HFFc6 (cell line): ENCODE measurements around the gene MED28. TPM values are rescaled to one million over a fixed set of nuclear protein-coding genes. Genes with fewer than 3 reads are reported as not detected.

Source experiments
- DNase-seq: peaks from one replicate; pipeline ENCODE4 v3.0.0-alpha.2; 2018
- H3K27ac Mint-ChIP-seq: 2 replicates; pipeline ENCODE4 v1.8.0; 2020; ENCODE audit warnings: mild to moderate bottlenecking, mixed read lengths
- H3K27me3 Mint-ChIP-seq: 2 replicates; pipeline ENCODE4 v1.8.0; 2021; ENCODE audit warnings: mild to moderate bottlenecking, moderate library complexity, mixed read lengths; ENCODE audit not compliant: insufficient read depth
- H3K36me3 Mint-ChIP-seq: 2 replicates; pipeline ENCODE4 v1.8.0; 2021; ENCODE audit warnings: low read depth, mixed read lengths
- H3K4me1 Mint-ChIP-seq: 2 replicates; pipeline ENCODE4 v1.8.0; 2020; ENCODE audit warnings: low read depth, mixed read lengths
- H3K4me3 Mint-ChIP-seq: 2 replicates; pipeline ENCODE4 v1.8.0; 2020; ENCODE audit warnings: mild to moderate bottlenecking, moderate library complexity, mixed read lengths
- H3K9me3 Mint-ChIP-seq: 2 replicates; pipeline ENCODE4 v1.8.0; 2020; ENCODE audit warnings: mild to moderate bottlenecking, mixed read lengths
- total RNA-seq, 6 experiments: library from RNA; stranded (reverse); fragmentation: NEBNext Ultra II Directional; extraction: Animal tissue kit (Norgen Biotek cat#: 25700); gene quantifications; 2 replicates in 1 of 6; 3 replicates in 5 of 6; pipeline ENCODE4 v1.2.3, GENCODE V29; 2021
- TF ChIP-seq, protein P1 (sequence below): fragments of 200-600 bp; sonication (generic); IDR thresholded peaks from 2 replicates; pipeline ENCODE4 v1.5.0; 2021; ENCODE audit warnings: antibody characterized with exemption, mild to moderate bottlenecking

The MED28 gene
- total RNA-seq, 6 experiments from 2014 or later: 32.4 to 40.1 (median 36.4) TPM

- TF ChIP-seq, protein P1, sequence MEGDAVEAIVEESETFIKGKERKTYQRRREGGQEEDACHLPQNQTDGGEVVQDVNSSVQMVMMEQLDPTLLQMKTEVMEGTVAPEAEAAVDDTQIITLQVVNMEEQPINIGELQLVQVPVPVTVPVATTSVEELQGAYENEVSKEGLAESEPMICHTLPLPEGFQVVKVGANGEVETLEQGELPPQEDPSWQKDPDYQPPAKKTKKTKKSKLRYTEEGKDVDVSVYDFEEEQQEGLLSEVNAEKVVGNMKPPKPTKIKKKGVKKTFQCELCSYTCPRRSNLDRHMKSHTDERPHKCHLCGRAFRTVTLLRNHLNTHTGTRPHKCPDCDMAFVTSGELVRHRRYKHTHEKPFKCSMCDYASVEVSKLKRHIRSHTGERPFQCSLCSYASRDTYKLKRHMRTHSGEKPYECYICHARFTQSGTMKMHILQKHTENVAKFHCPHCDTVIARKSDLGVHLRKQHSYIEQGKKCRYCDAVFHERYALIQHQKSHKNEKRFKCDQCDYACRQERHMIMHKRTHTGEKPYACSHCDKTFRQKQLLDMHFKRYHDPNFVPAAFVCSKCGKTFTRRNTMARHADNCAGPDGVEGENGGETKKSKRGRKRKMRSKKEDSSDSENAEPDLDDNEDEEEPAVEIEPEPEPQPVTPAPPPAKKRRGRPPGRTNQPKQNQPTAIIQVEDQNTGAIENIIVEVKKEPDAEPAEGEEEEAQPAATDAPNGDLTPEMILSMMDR: no peak
- Mint-ChIP-seq H3K4me1 (peaks cover 53% of the 10 kb centered on the region), H3K9me3 (no peaks in the 10 kb centered on the region), H3K4me3 (peak overlapping the region; percentile 24; the same call in 1 of the 2 replicates), H3K27me3 (peaks cover 5% of the 10 kb centered on the region; the same call in 1 of the 2 replicates), H3K27ac (peak overlapping the region; percentile 84), H3K36me3 (peaks cover 37% of the 10 kb centered on the region)
- no peak for DNase-seq
These were observed 4.5 kb downstream of the MED28 start for GRCh38 chr4:17618926-17619325.

DNA sequence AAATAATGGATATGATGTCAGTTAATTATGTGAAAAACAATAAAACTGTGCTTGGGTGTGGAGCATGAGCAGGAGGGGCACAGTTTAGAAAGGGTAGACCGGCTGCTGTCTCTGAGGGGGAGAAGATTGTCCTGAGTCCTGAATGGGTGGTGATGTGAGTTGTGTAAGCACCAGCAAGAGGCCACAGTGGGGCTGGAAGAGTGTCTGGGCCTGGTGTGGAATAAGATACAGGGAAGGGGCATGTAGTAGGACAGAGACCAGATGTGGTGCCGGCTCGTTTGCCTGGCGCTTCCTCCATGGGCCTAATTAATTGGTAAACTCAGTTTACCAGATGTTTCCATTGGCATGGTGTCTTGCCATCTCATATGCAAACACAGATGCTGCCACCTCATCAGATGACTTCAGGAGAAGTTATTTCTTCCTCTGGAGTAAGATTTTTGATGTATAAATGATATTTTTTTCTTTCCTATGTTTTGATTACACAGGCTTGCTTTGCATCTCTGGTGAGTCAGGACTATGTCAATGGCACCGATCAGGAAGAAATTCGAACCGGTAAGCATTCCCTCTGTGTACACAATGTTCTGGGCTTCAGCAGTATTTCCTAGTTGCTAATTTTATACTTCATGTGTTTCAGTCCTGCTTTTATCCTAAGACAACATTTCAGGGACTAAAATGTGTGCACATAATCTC, 5.1 kb downstream of the MED28 start:
- Mint-ChIP-seq H3K9me3 (no peaks in the 10 kb centered on the region), H3K27me3 (peaks cover 4% of the 10 kb centered on the region; the same call in 1 of the 2 replicates), H3K4me1 (peaks cover 59% of the 10 kb centered on the region), H3K36me3 (peaks cover 43% of the 10 kb centered on the region), H3K27ac (peak overlapping the region; percentile 84), H3K4me3 (peak overlapping the region; percentile 24)
- TF ChIP-seq, protein P1: no peak
- peak; percentile 46 for DNase-seq

DNA sequence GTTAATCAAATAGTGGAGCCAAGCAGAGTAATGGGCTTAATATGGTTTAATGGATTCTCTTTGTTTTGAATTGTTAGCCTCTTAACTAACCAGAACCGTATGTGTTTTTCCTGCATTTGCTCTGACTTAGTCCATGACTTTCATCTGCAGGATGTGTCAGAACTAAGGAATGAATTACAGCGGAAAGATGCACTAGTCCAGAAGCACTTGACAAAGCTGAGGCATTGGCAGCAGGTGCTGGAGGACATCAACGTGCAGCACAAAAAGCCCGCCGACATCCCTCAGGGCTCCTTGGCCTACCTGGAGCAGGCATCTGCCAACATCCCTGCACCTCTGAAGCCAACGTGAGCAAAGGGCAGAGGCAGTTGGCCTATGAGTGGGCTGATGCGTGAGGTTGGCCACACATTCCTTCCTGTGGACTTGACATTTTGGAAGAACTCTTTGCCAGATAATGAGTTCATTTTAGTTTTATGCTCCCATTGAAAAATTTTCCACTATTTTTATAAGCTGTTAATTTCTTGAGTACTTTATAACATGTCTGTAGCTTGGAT, 9.1 kb downstream of the MED28 start:
- H3K4me3 Mint-ChIP-seq: no peak overlapping the region
- H3K27ac Mint-ChIP-seq: peak overlapping the region; percentile 17; the same call in 1 of the 2 replicates
- DNase-seq: peak; percentile 47
- H3K4me1 Mint-ChIP-seq: peaks cover 42% of the 10 kb centered on the region
- TF ChIP-seq, protein P1: no peak
- H3K9me3 Mint-ChIP-seq: no peaks in the 10 kb centered on the region
- no peaks in the 10 kb centered on the region; the same call in 1 of the 2 replicates for H3K27me3 Mint-ChIP-seq
- H3K36me3 Mint-ChIP-seq: peaks cover 61% of the 10 kb centered on the region

GRCh38 chr4:17624821-17625220, 10.4 kb downstream of the MED28 start:
- peaks cover 63% of the 10 kb centered on the region for H3K36me3 Mint-ChIP-seq
- H3K27me3 Mint-ChIP-seq: no peaks in the 10 kb centered on the region; the same call in 1 of the 2 replicates
- TF ChIP-seq, protein P1: no peak
- H3K4me1 Mint-ChIP-seq: peaks cover 29% of the 10 kb centered on the region
- H3K9me3 Mint-ChIP-seq: no peaks in the 10 kb centered on the region
- peak overlapping the region; percentile 52; the same call in 1 of the 2 replicates for H3K27ac Mint-ChIP-seq
- no peak overlapping the region for H3K4me3 Mint-ChIP-seq
- no peak for DNase-seq

- H3K9me3 Mint-ChIP-seq: no peaks in the 10 kb centered on the region
- H3K36me3 Mint-ChIP-seq: peaks cover 41% of the 10 kb centered on the region
- H3K4me1 Mint-ChIP-seq: no peaks in the 10 kb centered on the region
These were observed 15.8 kb downstream of the MED28 start for GRCh38 chr4:17630228-17630627.

More at GRCh38 chr4:17630228-17630627, 15.8 kb downstream of the MED28 start:
- no peaks in the 10 kb centered on the region; the same call in 1 of the 2 replicates for H3K27me3 Mint-ChIP-seq
- TF ChIP-seq, protein P1: no peak
- DNase-seq: no peak
- no peak overlapping the region for H3K27ac Mint-ChIP-seq
- H3K4me3 Mint-ChIP-seq: no peak overlapping the region
